ENCODE measurements around the gene WWOX.
"Not testable (repeated sequence)": the region's sequence is repeated elsewhere in the genome, so short reads cannot be mapped to it uniquely, and the experiment has no call there.

Gene WWOX

GRCh38 chr16:79194291-79194690 lies 1094.8 kb downstream of the WWOX start:
- DNase-seq, result no peak

- no peak for DNase-seq
Observed at GRCh38 chr16:79195938-79196337, 1096.5 kb downstream of the WWOX start.

GRCh38 chr16:79201436-79201835 lies 1102.0 kb downstream of the WWOX start:
- no peak for DNase-seq

- no peak for DNase-seq
Observed at GRCh38 chr16:79202977-79203376, 1103.5 kb downstream of the WWOX start.

- DNase-seq, result no peak
Observed at GRCh38 chr16:79204486-79204885, 1105.0 kb downstream of the WWOX start.

GRCh38 chr16:79206889-79207288 lies 1107.4 kb downstream of the WWOX start:
- DNase-seq, result no peak

- no peak for DNase-seq
Observed at GRCh38 chr16:79209308-79209707, 1109.9 kb downstream of the WWOX start.

- DNase-seq, result no peak
Observed at GRCh38 chr16:79210607-79211006, 1111.2 kb downstream of the WWOX start.

- no peak for DNase-seq
Observed at GRCh38 chr16:79211586-79211985, 1112.1 kb downstream of the WWOX start.

- no peak for DNase-seq
Observed at GRCh38 chr16:79212114-79212791, 1112.8 kb downstream of the WWOX start.

GRCh38 chr16:79213214-79213613 lies 1113.8 kb downstream of the WWOX start:
- DNase-seq, result no peak

GRCh38 chr16:79215289-79215688 lies 1115.8 kb downstream of the WWOX start:
- DNase-seq, result no peak

- no peak for DNase-seq
Observed at GRCh38 chr16:79217375-79218011, 1118.0 kb downstream of the WWOX start.

GRCh38 chr16:79218351-79218750 lies 1118.9 kb downstream of the WWOX start:
- no peak for DNase-seq

- not testable (repeated sequence) for DNase-seq
Observed at GRCh38 chr16:79225994-79226393, 1126.5 kb downstream of the WWOX start.

- DNase-seq, result no peak
Observed at GRCh38 chr16:79229361-79229760, 1129.9 kb downstream of the WWOX start.

- DNase-seq, result not testable (repeated sequence)
Observed at GRCh38 chr16:79245700-79246099, 1146.2 kb downstream of the WWOX start.

- DNase-seq, result no peak
Observed at GRCh38 chr16:79247386-79247785, 1147.9 kb downstream of the WWOX start.

- DNase-seq, result no peak
Observed at GRCh38 chr16:79248351-79248750, 1148.9 kb downstream of the WWOX start.

- no peak for DNase-seq
Observed at GRCh38 chr16:79250502-79251098, 1151.1 kb downstream of the WWOX start.

- no peak for DNase-seq
Observed at GRCh38 chr16:79253100-79253631, 1153.7 kb downstream of the WWOX start.

GRCh38 chr16:79257953-79258490 lies 1158.6 kb downstream of the WWOX start:
- DNase-seq, result no peak

GRCh38 chr16:79260890-79261289 lies 1161.4 kb downstream of the WWOX start:
- DNase-seq, result not testable (repeated sequence)

Data from fibroblast of skin of back (primary cell).